C4-2B (cell line): Measurements from ENCODE around the gene GPBP1.
"Not testable (repeated sequence)": the region's sequence is repeated elsewhere in the genome, so short reads cannot be mapped to it uniquely, and the experiment has no call there.

Experiments
- H3K27ac ChIP-seq: fragments of 450-650 bp; 2 replicates; pipeline ENCODE4 v1.5.1; 2017
- CTCF ChIP-seq: fragments of 450-650 bp; conservative IDR thresholded peaks from 2 replicates; pipeline ENCODE4 v1.5.1; 2017; ENCODE audit warnings: mild to moderate bottlenecking
- ZFX ChIP-seq: fragments of 450-650 bp; IDR thresholded peaks from 2 replicates; pipeline ENCODE4 v1.6.1; 2017

GPBP1 gene

GRCh38 chr5:57163553-57164006, 10.3 kb upstream of the GPBP1 start:
- no peak overlapping the region for H3K27ac ChIP-seq
- TF ChIP-seq CTCF (no peak), ZFX (no peak)

- TF ChIP-seq CTCF, result no peak
- TF ChIP-seq ZFX, result no peak
- no peak overlapping the region for H3K27ac ChIP-seq
Measured at GRCh38 chr5:57164124-57164523, 9.7 kb upstream of the GPBP1 start.

GRCh38 chr5:57165171-57165570, 8.7 kb upstream of the GPBP1 start:
- H3K27ac ChIP-seq, result not testable (repeated sequence)

DNA sequence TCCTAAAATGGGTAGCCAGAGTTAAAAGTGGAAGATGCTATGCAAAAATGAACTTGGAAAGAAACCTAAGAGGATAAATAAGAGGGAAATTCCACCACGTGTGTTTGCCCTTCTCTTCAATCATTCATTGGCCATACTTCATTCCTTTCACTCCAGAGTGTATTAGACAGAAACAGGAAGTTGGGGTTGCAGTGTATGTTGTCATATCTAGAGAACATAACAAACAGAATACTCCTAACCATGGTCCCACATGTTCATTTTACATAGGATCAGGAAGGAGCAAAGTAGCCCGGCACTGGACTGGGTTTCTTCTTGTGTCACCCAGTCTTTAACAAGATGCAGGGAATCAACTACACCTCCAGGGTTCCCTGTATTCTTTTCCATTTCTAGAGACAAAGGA, 7.6 kb upstream of the GPBP1 start:
- TF ChIP-seq CTCF (no peak), ZFX (no peak)
- no peak overlapping the region for H3K27ac ChIP-seq

DNA sequence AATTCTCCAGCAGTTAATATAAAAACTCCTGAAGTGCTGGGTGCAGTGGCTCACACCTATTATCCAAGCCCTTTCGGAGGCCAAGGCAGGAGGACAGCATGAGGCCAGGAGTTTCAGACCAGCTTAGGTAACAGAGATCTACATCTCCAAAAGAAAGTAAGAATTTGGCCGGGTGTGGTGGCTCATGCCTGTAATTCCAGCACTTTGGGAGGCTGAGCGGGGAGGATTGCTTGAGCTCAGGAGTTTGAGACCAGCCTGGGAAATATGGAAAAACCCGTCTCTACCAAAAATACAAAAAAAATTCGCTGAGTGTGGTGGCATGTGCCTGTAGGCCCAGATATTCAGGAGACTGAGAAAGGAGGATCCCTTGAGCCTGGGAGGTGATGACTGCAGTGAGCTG, 6.7 kb upstream of the GPBP1 start:
- TF ChIP-seq ZFX, result no peak
- TF ChIP-seq CTCF, result no peak
- H3K27ac ChIP-seq, result no peak overlapping the region

DNA sequence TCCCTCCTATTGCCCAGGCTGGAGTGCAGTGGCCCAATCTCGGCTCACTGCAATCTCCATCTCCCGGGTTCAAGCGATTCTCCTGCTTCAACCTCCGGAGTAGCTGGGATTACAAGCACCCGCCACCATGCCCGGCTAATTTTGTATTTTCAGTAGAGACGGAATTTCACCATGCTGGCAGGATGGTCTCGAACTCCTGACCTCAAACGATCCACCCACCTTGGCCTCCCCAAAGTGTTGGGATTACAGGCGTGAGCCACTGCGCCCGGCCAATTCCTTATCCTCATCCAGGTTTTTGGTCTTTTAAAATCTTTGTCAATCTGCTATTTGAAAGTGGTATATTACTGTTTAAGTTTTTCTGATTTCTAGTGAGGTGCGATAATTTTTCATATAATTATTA, 3.7 kb upstream of the GPBP1 start:
- H3K27ac ChIP-seq, result not testable (repeated sequence)

- TF ChIP-seq ZFX, result no peak
- TF ChIP-seq CTCF, result no peak
- H3K27ac ChIP-seq, result peak overlapping the region; percentile 100
Measured at GRCh38 chr5:57171816-57172465, 1.9 kb upstream of the GPBP1 start.

DNA sequence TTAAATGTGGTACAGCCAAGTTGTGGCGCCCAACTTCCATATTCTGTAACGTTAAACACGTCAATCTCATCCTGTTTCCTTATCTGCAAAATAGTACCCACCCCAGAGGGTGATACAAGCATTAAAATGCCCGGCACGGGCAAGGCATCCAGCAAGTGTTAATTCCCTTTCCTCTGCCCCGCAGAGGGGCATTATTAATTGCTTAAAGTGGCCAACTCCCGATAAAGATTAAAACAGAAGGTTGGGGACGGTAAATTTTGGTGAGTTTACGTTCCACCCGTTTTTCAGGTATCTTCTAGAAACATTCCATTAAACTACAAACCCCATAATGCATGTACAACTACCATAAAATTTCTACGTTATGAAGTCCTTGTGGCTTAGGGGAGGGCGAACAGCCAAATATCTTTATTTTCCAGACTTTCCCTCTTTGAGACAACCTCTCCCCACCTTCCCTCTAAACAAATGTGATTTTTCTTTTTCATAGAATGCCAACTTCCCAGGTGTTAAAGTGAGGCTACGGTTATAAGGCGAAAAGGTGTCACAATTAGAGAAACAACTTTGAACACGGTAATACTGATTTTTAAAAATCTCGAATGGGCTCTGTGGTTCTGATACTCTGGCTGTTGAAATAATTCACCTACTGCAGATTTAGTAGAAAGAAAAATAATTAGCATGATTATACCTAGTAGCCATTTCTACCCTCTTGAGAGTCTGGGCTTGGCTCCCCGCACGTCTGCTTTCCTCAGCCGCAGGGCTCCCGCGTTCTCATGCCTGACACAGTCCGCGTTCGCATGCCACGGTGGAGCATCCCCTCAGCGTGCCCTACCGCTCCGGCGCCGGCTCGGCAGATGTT, 1.2 kb upstream of the GPBP1 start:
- TF ChIP-seq ZFX (no peak; the same call in 1 of the 2 replicates), CTCF (no peak)
- H3K27ac ChIP-seq, result peak overlapping the region; percentile 100
